IPS DF 4.7 (cell line): ENCODE measurements around the gene VGF.
"Not testable (repeated sequence)": the region's sequence is repeated elsewhere in the genome, so short reads cannot be mapped to it uniquely, and the experiment has no call there.

Experiments
- DNase-seq: peaks from one replicate; pipeline ENCODE4 v3.0.0-alpha.2; 2013; ENCODE audit warnings: low spot score; ENCODE audit errors: extremely low read depth

Gene VGF

GRCh38 chr7:101119876-101120275 lies 45.5 kb downstream of the VGF start:
- DNase-seq = no peak

GRCh38 chr7:101118856-101119255 lies 46.5 kb downstream of the VGF start:
- DNase-seq = no peak

DNA sequence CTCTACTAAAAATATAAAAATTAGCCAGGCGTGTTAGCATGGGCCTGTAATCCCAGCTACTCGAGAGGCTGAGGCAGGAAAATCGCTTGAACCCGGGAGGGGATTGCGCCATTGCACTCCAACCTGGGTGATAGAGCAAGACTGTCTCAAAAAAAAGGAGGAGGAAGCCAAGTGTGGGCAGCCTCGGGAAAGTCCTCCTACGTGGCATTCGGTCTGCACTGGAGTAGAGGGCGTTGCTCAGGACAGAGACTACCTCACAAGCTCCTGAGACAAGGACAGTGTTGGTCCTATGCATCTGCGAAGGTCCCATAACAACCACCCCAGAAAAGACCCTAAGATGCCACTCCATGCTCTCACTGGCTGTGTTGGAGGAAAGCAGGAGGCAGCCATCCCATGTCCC lies 48.5 kb downstream of the VGF start:
- no peak for DNase-seq

DNA sequence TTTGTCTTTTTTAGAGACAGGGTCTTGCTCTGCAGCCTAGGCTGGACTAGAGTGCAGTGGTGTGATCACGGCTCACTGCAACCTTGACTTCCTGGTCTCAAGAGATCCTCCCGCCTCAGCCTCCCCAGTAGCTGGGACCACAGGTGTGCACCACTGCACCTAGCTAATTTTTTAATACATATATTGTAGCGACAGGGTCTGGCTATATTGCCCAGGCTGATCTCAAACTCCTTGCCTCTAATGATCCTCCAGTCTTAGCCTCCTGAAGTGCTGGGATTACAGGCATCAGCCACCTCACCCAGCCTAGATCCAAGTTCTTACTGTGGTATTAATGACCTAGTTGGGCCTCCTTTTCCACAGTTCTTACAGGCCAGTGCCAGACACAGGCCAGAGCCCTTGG lies 50.2 kb downstream of the VGF start:
- DNase-seq = no peak

DNA sequence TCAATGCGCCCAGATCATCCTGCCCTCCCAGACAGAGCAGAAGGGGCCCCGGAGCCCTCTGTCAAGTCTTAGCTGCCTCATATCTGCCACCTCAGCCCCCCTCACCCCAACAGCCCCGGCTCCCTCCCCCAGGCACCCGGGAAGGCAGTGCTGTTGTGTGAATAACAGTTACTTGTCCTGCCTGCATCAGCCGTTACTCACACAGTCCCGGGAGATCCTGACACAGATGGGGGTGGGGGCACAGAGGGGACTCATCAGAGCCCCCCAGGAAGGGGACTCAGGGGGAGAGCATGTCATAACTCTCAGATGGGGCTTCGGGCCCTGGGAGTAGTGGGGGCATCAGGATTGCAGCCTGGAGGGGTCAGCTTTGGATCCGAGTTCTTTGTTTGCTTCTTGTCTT lies 50.9 kb downstream of the VGF start:
- no peak for DNase-seq

GRCh38 chr7:101113836-101114235 lies 51.5 kb downstream of the VGF start:
- no peak for DNase-seq

DNA sequence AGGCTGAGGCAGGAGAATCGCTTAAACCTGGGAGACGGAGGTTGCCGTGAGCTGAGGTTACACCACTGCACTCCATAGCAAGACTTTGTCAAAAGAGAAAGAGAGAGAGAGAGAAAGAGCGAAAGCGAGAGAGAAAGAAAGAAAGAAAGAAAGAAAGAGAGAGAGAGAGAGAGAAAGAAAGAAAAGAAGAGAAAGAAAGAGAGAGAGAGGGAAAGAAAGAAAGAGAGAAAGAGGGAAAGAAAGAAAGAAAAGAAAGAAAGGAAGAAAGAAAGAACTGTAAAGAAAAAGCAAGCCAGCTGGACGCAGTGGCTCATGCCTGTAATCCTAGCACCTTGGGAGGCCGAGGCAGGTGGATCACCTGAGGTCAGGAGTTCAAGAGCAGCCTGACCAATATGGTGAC lies 52.2 kb downstream of the VGF start:
- DNase-seq = not testable (repeated sequence)
